ENCODE measurements around the gene PRICKLE4. TPM values are rescaled to one million over a fixed set of nuclear protein-coding genes. Genes with fewer than 3 reads are reported as not detected.

PRICKLE4 gene
- total and polyA plus RNA-seq, 2 donors (not counting 1 experiment from before 2014, with no cell fraction given), result 0.60 TPM; not detected in 1

- H3K4me3 Mint-ChIP-seq, result no peak overlapping the region
- Histone ChIP-seq H3K27me3 (replicated peaks in 1 of 4; ENCODE audit: control extremely low read depth in 1 of 4, control insufficient read depth in 3 of 4, insufficient read depth in 4 of 4, low read length in 3 of 4) (no peaks in the 10 kb centered on the region), H3K27ac (ENCODE audit: low read length in 2 of 2) (no peak overlapping the region), H3K9ac (ENCODE audit: low read length) (no peak overlapping the region), H3K9me3 (ENCODE audit: control extremely low read depth in 1 of 3, control insufficient read depth in 2 of 3, insufficient read depth in 1 of 3, low read length in 2 of 3) (no peaks in the 10 kb centered on the region), H3K4me2 (replicated peaks; ENCODE audit: low read depth, low read length, poor library complexity, severe bottlenecking) (no peak overlapping the region), H3K79me2 (ENCODE audit: control insufficient read depth, insufficient read depth, low read length) (no peaks in the 10 kb centered on the region), H3K36me3 (replicated peaks in 1 of 2; ENCODE audit: control extremely low read depth in 1 of 2, control insufficient read depth in 1 of 2, extremely low read depth in 1 of 2, insufficient read depth in 2 of 2, low read length in 1 of 2) (no peaks in the 10 kb centered on the region), H3K4me3 (ENCODE audit: control extremely low read depth in 1 of 5, extremely low read depth in 1 of 5, insufficient read depth in 1 of 5, low read depth in 2 of 5, low read length in 4 of 5) (no peak overlapping the region), H2AFZ (ENCODE audit: insufficient read depth, low read depth, low read length, poor library complexity, severe bottlenecking) (no peak overlapping the region), H4K20me1 (ENCODE audit: control insufficient read depth, insufficient read depth, low read length, poor library complexity, severe bottlenecking) (no peaks in the 10 kb centered on the region), H3K4me1 (ENCODE audit: control insufficient read depth in 2 of 2, insufficient read depth in 2 of 2, low read length in 2 of 2) (no peaks in the 10 kb centered on the region)
- H3K27ac Mint-ChIP-seq, result no peak overlapping the region
- H3K9me3 Mint-ChIP-seq (ENCODE audit: insufficient read depth), result no peaks in the 10 kb centered on the region
- no peaks in the 10 kb centered on the region for H3K27me3 Mint-ChIP-seq
- POLR2A ChIA-PET, result no interaction called here
- CTCF ChIA-PET, result interaction anchor here (1.0 kb wide), 1 partner anchor 11 kb away, joined by 3 read pairs; no protein-coding TSS in a partner anchor
- no peaks in the 10 kb centered on the region for H3K4me1 Mint-ChIP-seq
- WGBS (ENCODE audit: insufficient coverage), result no CpG with 5 or more reads among the region's 5 CpGs
- DNase-seq, result no peak
- intact Hi-C loops (cut with micrococcal nuclease), result no loop called here
- no peak for ATAC-seq (ENCODE audit: low read depth)
- TF ChIP-seq EZH2 (IDR thresholded peaks at IDR 0.05; ENCODE audit: borderline replicate concordance, insufficient read depth, low read depth, low read length, poor library complexity, severe bottlenecking) (no peak), CTCF (IDR thresholded peaks at IDR 0.05) (no peak)
Observed at GRCh38 chr6:41836022-41836659, 55.6 kb downstream of the PRICKLE4 start.

- no peaks in the 10 kb centered on the region for H4K20me1 ChIP-seq (ENCODE audit: control insufficient read depth, insufficient read depth, low read length, poor library complexity, severe bottlenecking)
- ChIA-PET POLR2A (no interaction called here), CTCF (no interaction called here)
- H3K4me3 Mint-ChIP-seq, result no peak overlapping the region
- no peak overlapping the region for H3K4me2 ChIP-seq (replicated peaks; ENCODE audit: low read depth, low read length, poor library complexity, severe bottlenecking)
- no peak overlapping the region for H3K27ac ChIP-seq (ENCODE audit: low read length in 2 of 2)
- no peaks in the 10 kb centered on the region for H3K79me2 ChIP-seq (ENCODE audit: control insufficient read depth, insufficient read depth, low read length)
- no peaks in the 10 kb centered on the region for H3K27me3 Mint-ChIP-seq
- ATAC-seq (ENCODE audit: low read depth) (no peak), DNase-seq (no peak)
- no peak for TF ChIP-seq CTCF (IDR thresholded peaks at IDR 0.05)
- TF ChIP-seq EZH2 (IDR thresholded peaks at IDR 0.05; ENCODE audit: borderline replicate concordance, insufficient read depth, low read depth, low read length, poor library complexity, severe bottlenecking), result no peak
- H2AFZ ChIP-seq (ENCODE audit: insufficient read depth, low read depth, low read length, poor library complexity, severe bottlenecking), result no peak overlapping the region
- H3K4me3 ChIP-seq (ENCODE audit: control extremely low read depth in 1 of 5, extremely low read depth in 1 of 5, insufficient read depth in 1 of 5, low read depth in 2 of 5, low read length in 4 of 5), result no peak overlapping the region
- intact Hi-C loops (cut with micrococcal nuclease), result no loop called here
- H3K36me3 ChIP-seq (replicated peaks in 1 of 2; ENCODE audit: control extremely low read depth in 1 of 2, control insufficient read depth in 1 of 2, extremely low read depth in 1 of 2, insufficient read depth in 2 of 2, low read length in 1 of 2), result no peaks in the 10 kb centered on the region
- H3K4me1 ChIP-seq (ENCODE audit: control insufficient read depth in 2 of 2, insufficient read depth in 2 of 2, low read length in 2 of 2), result no peaks in the 10 kb centered on the region
- H3K9me3 ChIP-seq (ENCODE audit: control extremely low read depth in 1 of 3, control insufficient read depth in 2 of 3, insufficient read depth in 1 of 3, low read length in 2 of 3), result no peaks in the 10 kb centered on the region
- H3K9ac ChIP-seq (ENCODE audit: low read length), result no peak overlapping the region
- H3K9me3 Mint-ChIP-seq (ENCODE audit: insufficient read depth), result no peaks in the 10 kb centered on the region
- no peak overlapping the region for H3K27ac Mint-ChIP-seq
- no peaks in the 10 kb centered on the region for H3K27me3 ChIP-seq (replicated peaks in 1 of 4; ENCODE audit: control extremely low read depth in 1 of 4, control insufficient read depth in 3 of 4, insufficient read depth in 4 of 4, low read length in 3 of 4)
- no CpG with 5 or more reads among the region's 2 CpGs for WGBS (ENCODE audit: insufficient coverage)
- no peaks in the 10 kb centered on the region for H3K4me1 Mint-ChIP-seq
Observed at GRCh38 chr6:41836660-41837052, 56.1 kb downstream of the PRICKLE4 start.

Measured in B cell (primary cell).